Gastrocnemius medialis (tissue), 4 donors: ENCODE results near the gene SLC35B2. TPM values are rescaled to one million over a fixed set of nuclear protein-coding genes. Genes with fewer than 3 reads are reported as not detected.

Experiments
- ATAC-seq, 2 donors: fragments of 150-250 bp; one replicate each; pipeline ENCODE4 v1.9.1; 2016
- DNase-seq, 2 donors: peaks; one replicate each; pipeline ENCODE4 v3.0.0-alpha.2; 2019
- H3K27ac ChIP-seq, 4 donors: fragments of 200-600 bp; sonication (generic); 1 replicate in 1 of 4; 2 replicates in 3 of 4; pipeline ENCODE4 v1.5.1; 2016 to 2018; ENCODE audit warnings: mild to moderate bottlenecking in 2 of 4, moderate library complexity in 1 of 4
- H3K27me3 ChIP-seq, 3 donors: fragments of 200-600 bp; sonication (generic) in 2 of 3; 1 replicate in 1 of 3; 2 replicates in 2 of 3; pipeline versions ENCODE4 v1.5.1 to v1.6.0; 2016 to 2019; ENCODE audit warnings: mild to moderate bottlenecking in 1 of 3, moderate library complexity in 1 of 3
- H3K36me3 ChIP-seq, 2 donors: fragments of 200-600 bp; sonication (generic) in 1 of 2; one replicate each; pipeline ENCODE4 v1.5.1; 2017 to 2018
- H3K4me1 ChIP-seq, 2 donors: fragments of 200-600 bp; sonication (generic) in 1 of 2; one replicate each; pipeline ENCODE4 v1.5.1; 2016 to 2017; ENCODE audit warnings: mild to moderate bottlenecking in 2 of 2
- H3K4me3 ChIP-seq, 4 donors: fragments of 200-600 bp; sonication (generic) in 3 of 4; 1 replicate in 1 of 4; 2 replicates in 3 of 4; pipeline ENCODE4 v1.5.1; 2016 to 2019; ENCODE audit warnings: mild to moderate bottlenecking in 2 of 4
- H3K9me3 ChIP-seq, 3 donors: fragments of 200-600 bp; sonication (generic) in 2 of 3; 1 replicate in 1 of 3; 2 replicates in 2 of 3; pipeline ENCODE4 v1.5.1; 2016 to 2019
- POLR2A ChIP-seq, 2 donors: fragments of 450-650 bp; IDR thresholded peaks; one replicate each; pipeline ENCODE4 v1.6.1; 2017; ENCODE audit warnings: antibody characterized with exemption in 2 of 2, mild to moderate bottlenecking in 2 of 2, moderate library complexity in 2 of 2
- in situ Hi-C, 4 donors: fragments of 200-750 bp; cut with MboI; loops; one replicate each; pipeline versions ENCODE4 v1.15.0 to v1.8.0; 2017; ENCODE audit warnings: low sequenced_read_pairs in 4 of 4
- intact Hi-C: fragments of 100-400 bp; cut with DNase I; formaldehyde crosslinking; loops from one replicate; pipeline ENCODE4 v1.15.1; 2023; ENCODE audit warnings: low total_unique reads
- microRNA counts, 2 donors: library from miRNA; unstranded; fragments of <30 nt; microRNA quantifications; one replicate each; lab custom pipeline; 2016
- total RNA-seq, 4 donors: library from RNA; depleted of rRNA; stranded (reverse); fragments of >200 nt; gene quantifications; one replicate each; pipeline versions ENCODE4 v1.1.0 to v1.2.3, GENCODE V29; 2016
- TF ChIP-seq, protein P1 (sequence below), 5 experiments: fragments of 450-650 bp in 3 of 5; fragments of 200-600 bp in 2 of 5; sonication (generic) in 2 of 5; IDR thresholded peaks in 4 of 5; conservative IDR thresholded peaks in 1 of 5; 1 replicate in 4 of 5; 2 replicates in 1 of 5; pipeline ENCODE4 v1.5.1; 2016 to 2019; ENCODE audit warnings: antibody characterized with exemption in 5 of 5, mild to moderate bottlenecking in 3 of 5, moderate library complexity in 3 of 5

The SLC35B2 gene
- total RNA-seq, 4 donors from 2014 or later = 14.9 to 35.9 (median 21.4) TPM

GRCh38 chr6:44211284-44211683 lies 46.0 kb downstream of the SLC35B2 start:
- DNase-seq (no peak), ATAC-seq (no peak)
- H3K4me3 ChIP-seq = no peak overlapping the region
- intact Hi-C loops = no loop called here
- peaks cover 0 to 4% of the 10 kb centered on the region in 2 donors for H3K4me1 ChIP-seq
- no peak overlapping the region for H3K27ac ChIP-seq
- no peaks in the 10 kb centered on the region for H3K9me3 ChIP-seq
- no peaks in the 10 kb centered on the region for H3K27me3 ChIP-seq
- no peak for TF ChIP-seq POLR2A (IDR thresholded peaks at IDR 0.05)
- in situ Hi-C loops = no loop called here
- no peaks in the 10 kb centered on the region for H3K36me3 ChIP-seq

DNA sequence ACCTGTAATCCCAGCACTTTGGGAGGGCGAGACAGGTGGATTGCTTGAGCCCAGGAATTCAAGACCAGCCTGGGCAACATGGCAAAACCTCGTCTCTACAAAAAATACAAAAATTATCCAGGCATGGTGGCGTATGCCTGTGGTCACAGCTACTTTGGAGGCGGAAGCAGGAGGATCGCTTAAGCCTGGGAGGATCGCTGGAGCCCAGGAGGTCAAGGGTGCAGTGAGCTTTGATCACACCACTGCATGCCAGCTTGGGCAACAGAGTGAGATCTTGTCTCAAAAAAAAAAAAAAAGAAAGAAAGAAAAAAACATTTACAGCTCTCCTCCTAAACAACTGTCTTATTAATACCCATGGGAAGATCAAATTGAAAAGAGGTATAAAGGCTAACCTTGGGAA lies 49.4 kb downstream of the SLC35B2 start:
- no peak for ATAC-seq
- Histone ChIP-seq H3K27ac (no peak overlapping the region), H3K9me3 (no peaks in the 10 kb centered on the region), H3K4me1 (peaks cover 0 to 8% of the 10 kb centered on the region in 2 donors), H3K27me3 (no peaks in the 10 kb centered on the region), H3K4me3 (no peak overlapping the region), H3K36me3 (no peaks in the 10 kb centered on the region)
- in situ Hi-C loops (no loop called here), intact Hi-C loops (no loop called here)
- DNase-seq = no peak
- TF ChIP-seq, protein P1, sequence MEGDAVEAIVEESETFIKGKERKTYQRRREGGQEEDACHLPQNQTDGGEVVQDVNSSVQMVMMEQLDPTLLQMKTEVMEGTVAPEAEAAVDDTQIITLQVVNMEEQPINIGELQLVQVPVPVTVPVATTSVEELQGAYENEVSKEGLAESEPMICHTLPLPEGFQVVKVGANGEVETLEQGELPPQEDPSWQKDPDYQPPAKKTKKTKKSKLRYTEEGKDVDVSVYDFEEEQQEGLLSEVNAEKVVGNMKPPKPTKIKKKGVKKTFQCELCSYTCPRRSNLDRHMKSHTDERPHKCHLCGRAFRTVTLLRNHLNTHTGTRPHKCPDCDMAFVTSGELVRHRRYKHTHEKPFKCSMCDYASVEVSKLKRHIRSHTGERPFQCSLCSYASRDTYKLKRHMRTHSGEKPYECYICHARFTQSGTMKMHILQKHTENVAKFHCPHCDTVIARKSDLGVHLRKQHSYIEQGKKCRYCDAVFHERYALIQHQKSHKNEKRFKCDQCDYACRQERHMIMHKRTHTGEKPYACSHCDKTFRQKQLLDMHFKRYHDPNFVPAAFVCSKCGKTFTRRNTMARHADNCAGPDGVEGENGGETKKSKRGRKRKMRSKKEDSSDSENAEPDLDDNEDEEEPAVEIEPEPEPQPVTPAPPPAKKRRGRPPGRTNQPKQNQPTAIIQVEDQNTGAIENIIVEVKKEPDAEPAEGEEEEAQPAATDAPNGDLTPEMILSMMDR (IDR thresholded peaks at IDR 0.05 in 4 of 5, conservative IDR thresholded peaks at IDR 0.05 in 1 of 5) = no peak
- TF ChIP-seq POLR2A (IDR thresholded peaks at IDR 0.05) = no peak

MicroRNAs encoded within 50 kb of the gene (microRNA counts, 767-probe panel; counts per million panel counts)
- microRNA hsa-miR-4647 (lab: Ali Mortazavi, UCI) = 356 to 448 counts per million in 2 donors

Other genes with a start within 250 kb of the SLC35B2 start
- 100 to 1,000 TPM; 100 to 180 (median 152) TPM for gene MRPL14, start 130.1 kb downstream of the SLC35B2 start, total RNA-seq
- 10 to 100 TPM; 27.2 to 71.9 (median 43.7) TPM for gene TMEM63B, start 130.0 kb downstream of the SLC35B2 start, total RNA-seq
- gene CAPN11, start 98.7 kb downstream of the SLC35B2 start, total RNA-seq = under 1 TPM in 1 of 4 donors, not detected in 3; 0.42 TPM
- not detected for gene MYMX, start 40.6 kb downstream of the SLC35B2 start, total RNA-seq
- gene SLC29A1, start 33.9 kb downstream of the SLC35B2 start, total RNA-seq = 10 to 100 TPM; 18.3 to 95.5 (median 40.8) TPM
- 1,000 to 10,000 TPM in 2 of 4 donors, 100 to 1,000 TPM in 2; 878 to 1,576 (median 1,106) TPM for gene HSP90AB1, start 10.4 kb downstream of the SLC35B2 start, total RNA-seq
- 10 to 100 TPM in 2 of 4 donors, 1 to 10 TPM in 2; 4.1 to 11.1 (median 10.0) TPM for gene NFKBIE, start 8.0 kb upstream of the SLC35B2 start, total RNA-seq
- gene TMEM151B, start 12.9 kb upstream of the SLC35B2 start, total RNA-seq = under 1 TPM in 1 of 4 donors, not detected in 3; 0.11 TPM
- 1 to 10 TPM; 3.9 to 6.3 (median 4.5) TPM for gene AARS2, start 55.8 kb upstream of the SLC35B2 start, total RNA-seq
- not detected for gene SPATS1, start 85.1 kb upstream of the SLC35B2 start, total RNA-seq
- 10 to 100 TPM; 26.3 to 30.3 (median 27.7) TPM for gene CDC5L, start 130.2 kb upstream of the SLC35B2 start, total RNA-seq